HepG2 (cell line): ENCODE measurements around the gene ATP6V0A1. TPM values are rescaled to one million over a fixed set of nuclear protein-coding genes. Genes with fewer than 3 reads are reported as not detected.

Source experiments
- ATAC-seq: fragments of 200-7000 bp; cut with Tn5 transposase; 3 replicates; pipeline ENCODE4 v1.9.1; 2020; ENCODE audit warnings: mild to moderate bottlenecking, moderate library complexity
- BruUV-seq: library from RNA; stranded (reverse); fragments of 400-500 nt; replicated peaks from 2 replicates; lab custom pipeline; 2021; lab: Mats Ljungman, UMichigan
- CTCF ChIA-PET: fragments of 300-600 bp; formaldehyde crosslinking; extraction: SDS; loops from one replicate; lab custom pipeline; 2021; ENCODE audit warnings: low total read pairs, inconsistent platforms, low intra/inter-chr PET ratio; lab: Yijun Ruan, JAX
- POLR2A ChIA-PET: fragments of 350-600 bp; sonication (Branson Sonifier 250); formaldehyde crosslinking; loops from one replicate; lab custom pipeline; 2020; ENCODE audit warnings: antibody characterized with exemption, inconsistent platforms; lab: Yijun Ruan, JAX
- DNase-seq: peaks from one replicate; pipeline ENCODE4 v3.0.0-alpha.2; 2015; ENCODE audit warnings: low spot score
- FAIRE-seq: peaks from 3 replicates; lab custom pipeline; 2011; peaks lifted over from hg19 to GRCh38; lab: Jason Lieb, UNC
- H2AFZ ChIP-seq: one replicate; pipeline ENCODE4 v1.6.1; 2011; ENCODE audit warnings: low read length, inconsistent platforms
- H3K27ac ChIP-seq: fragments of 300-600 bp; 3 replicates; pipeline ENCODE4 v1.8.0; 2011; ENCODE audit warnings: mixed run types, mild to moderate bottlenecking, mixed read lengths, low read length, inconsistent platforms; ENCODE audit not compliant: insufficient read depth; ENCODE audit errors: extremely low read length
- H3K27me3 ChIP-seq, 2 experiments: fragments of 200-600 bp in 1 of 2; 2 replicates in 1 of 2; 3 replicates in 1 of 2; pipeline versions ENCODE4 v1.6.0 to v1.8.0; 2011; ENCODE audit warnings: low read length in 2 of 2, mild to moderate bottlenecking in 2 of 2, moderate library complexity in 2 of 2, inconsistent platforms in 1 of 2; ENCODE audit not compliant: insufficient read depth in 2 of 2, control insufficient read depth in 1 of 2
- H3K36me3 ChIP-seq, 2 experiments: fragments of 200-600 bp in 1 of 2; replicated peaks in 1 of 2; 2 replicates in 1 of 2; 3 replicates in 1 of 2; pipeline versions ENCODE4 v1.5.1 to v1.8.0; 2011; ENCODE audit warnings: low read length in 2 of 2, inconsistent platforms in 1 of 2; ENCODE audit not compliant: insufficient read depth in 2 of 2, control insufficient read depth in 1 of 2
- H3K4me1 ChIP-seq: 2 replicates; pipeline ENCODE4 v1.5.1; 2012; ENCODE audit warnings: low read length, inconsistent platforms; ENCODE audit not compliant: insufficient read depth
- H3K4me2 ChIP-seq: 2 replicates; pipeline ENCODE4 v1.6.0; 2011; ENCODE audit warnings: low read depth, low read length, inconsistent platforms
- H3K4me3 ChIP-seq, 3 experiments: fragments of 200-600 bp in 1 of 3; sonication (generic), shearing (Covaris generic) in 1 of 3; replicated peaks in 1 of 3; 2 replicates each; pipeline ENCODE4 v1.5.1; 2011 to 2016; ENCODE audit warnings: low read length in 3 of 3, inconsistent platforms in 2 of 3, low read depth in 2 of 3, mild to moderate bottlenecking in 2 of 3, control low read depth in 1 of 3, mixed read lengths in 1 of 3; ENCODE audit not compliant: insufficient read depth in 1 of 3
- H3K79me2 ChIP-seq: one replicate; pipeline ENCODE4 v1.6.1; 2011; ENCODE audit warnings: low read length, inconsistent platforms; ENCODE audit not compliant: insufficient read depth
- H3K9ac ChIP-seq: 2 replicates; pipeline ENCODE4 v1.6.0; 2011; ENCODE audit warnings: mild to moderate bottlenecking, low read depth, low read length, inconsistent platforms; ENCODE audit not compliant: insufficient read depth
- H3K9me3 ChIP-seq: 2 replicates; pipeline ENCODE4 v1.5.1; 2012; ENCODE audit warnings: mild to moderate bottlenecking, low read length
- H4K20me1 ChIP-seq: 2 replicates; pipeline ENCODE4 v1.6.0; 2011; ENCODE audit warnings: inconsistent platforms, mild to moderate bottlenecking, low read length, moderate library complexity; ENCODE audit not compliant: insufficient read depth
- ATF2 ChIP-seq: sonication (generic); formaldehyde crosslinking; IDR thresholded peaks from 2 replicates; pipeline ENCODE4 v1.4.0; 2020; ENCODE audit warnings: missing genetic modification reagents
- JARID2 ChIP-seq: sonication (generic); formaldehyde crosslinking; IDR thresholded peaks from 2 replicates; pipeline ENCODE4 v1.8.1; 2023; ENCODE audit warnings: missing genetic modification reagents, inconsistent platforms; ENCODE audit not compliant: insufficient replicate concordance
- MLX ChIP-seq: IDR thresholded peaks from 2 replicates; pipeline ENCODE4 v1.6.1; 2016
- POLR2AphosphoS2 ChIP-seq: IDR thresholded peaks from 2 replicates; pipeline ENCODE4 v1.6.1; 2011; ENCODE audit warnings: low read depth, low read length, improper control_type of control experiment
- SAFB2 ChIP-seq: sonication (generic); formaldehyde crosslinking; IDR thresholded peaks from 2 replicates; pipeline ENCODE4 v1.5.1; 2020; ENCODE audit warnings: missing genetic modification reagents, low read depth, mild to moderate bottlenecking, borderline replicate concordance
- TAF1 ChIP-seq: sonication (generic); formaldehyde crosslinking; IDR thresholded peaks from 2 replicates; pipeline ENCODE4 v1.4.0; 2020; ENCODE audit warnings: missing genetic modification reagents
- THAP9 ChIP-seq: sonication (generic); formaldehyde crosslinking; IDR thresholded peaks from 2 replicates; pipeline ENCODE4; 2020; ENCODE audit warnings: missing genetic modification reagents, mild to moderate bottlenecking, borderline replicate concordance
- ZHX2 ChIP-seq, 2 experiments: sonication (generic) in 1 of 2; formaldehyde crosslinking in 1 of 2; IDR thresholded peaks; 2 replicates each; pipeline versions ENCODE4 v1.6.1 to v1.9.0; 2014 to 2022; ENCODE audit warnings: antibody characterized with exemption in 1 of 2, borderline replicate concordance in 1 of 2, inconsistent platforms in 1 of 2, low read depth in 1 of 2, missing genetic modification reagents in 1 of 2
- ZNF430 ChIP-seq: sonication (generic); formaldehyde crosslinking; IDR thresholded peaks from 2 replicates; pipeline ENCODE4 v1.9.0; 2021; ENCODE audit warnings: mild to moderate bottlenecking, missing genetic modification reagents
- ZNF431 ChIP-seq: sonication (generic); formaldehyde crosslinking; IDR thresholded peaks from 2 replicates; pipeline ENCODE4 v1.9.0; 2022; ENCODE audit warnings: missing genetic modification reagents, low read depth, mild to moderate bottlenecking, borderline replicate concordance
- ZNF460 ChIP-seq: sonication (generic); formaldehyde crosslinking; IDR thresholded peaks from 2 replicates; pipeline ENCODE4 v1.5.1; 2020; ENCODE audit warnings: missing genetic modification reagents, mild to moderate bottlenecking, borderline replicate concordance
- ZNF547 ChIP-seq: sonication (generic); formaldehyde crosslinking; IDR thresholded peaks from 2 replicates; pipeline ENCODE4 v1.5.1; 2020; ENCODE audit warnings: mild to moderate bottlenecking, missing genetic modification reagents
- WGBS: methylation state at CpG from one replicate; pipeline ENCODE4 v1.1.6; 2017; ENCODE audit warnings: low lambda C conversion rate; 5-methylcytosine and 5-hydroxymethylcytosine counted together
- in situ Hi-C: cut with HindIII; loops from 2 replicates; pipeline ENCODE4 v1.10.0; 2017; ENCODE audit warnings: low pct_unique_long_range_greater_than_20kb; ENCODE audit not compliant: extremely low pct_ligation_motif_present
- intact Hi-C: fragments of 100-400 bp; cut with micrococcal nuclease; formaldehyde crosslinking; loops from one replicate; pipeline ENCODE4 v1.10.0; 2022; ENCODE audit not compliant: unreplicated experiment
- polyA plus RNA-seq, 8 experiments: library from polyadenylated mRNA; depleted of rRNA in 3 of 8; stranded (reverse) in 7 of 8; unstranded in 1 of 8; fragments of >200 nt; fragmentation: Illumina TruSeq in 4 of 8; extraction: Trizol in 4 of 8; gene quantifications; 2 replicates each; pipeline versions ENCODE4 v1.2.1 to v1.2.3, GENCODE V29; 2011 to 2016; ENCODE audit warnings: low read depth in 4 of 8, missing spikeins in 1 of 8, mixed read lengths in 1 of 8; ENCODE audit not compliant: insufficient read depth in 1 of 8
- total RNA-seq, 5 experiments: library from RNA; depleted of rRNA; stranded (reverse); fragments of >200 nt; fragmentation: Illumina TruSeq; extraction: Trizol; gene quantifications; 2 replicates each; pipeline ENCODE4 v1.2.3, GENCODE V29; 2016; ENCODE audit warnings: low read depth in 1 of 5

The ATP6V0A1 gene
- total and polyA plus RNA-seq, 2 of the 13 experiments (the other 11 are each of a cell fraction or from before 2014, with no cell fraction given): 27.9 to 54.1 TPM

- Histone ChIP-seq H3K9me3 (no peaks in the 10 kb centered on the region), H3K4me1 (no peaks in the 10 kb centered on the region), H2AFZ (no peak overlapping the region), H3K27ac (no peak overlapping the region), H3K4me2 (no peak overlapping the region), H3K9ac (no peak overlapping the region), H3K27me3 (no peaks in the 10 kb centered on the region), H3K36me3 (peaks cover 2 to 6% of the 10 kb centered on the region in 2 experiments; a peak in 2 of 5 replicates), H4K20me1 (no peaks in the 10 kb centered on the region), H3K4me3 (no peak overlapping the region), H3K79me2 (peaks cover 3% of the 10 kb centered on the region)
- in situ Hi-C loops (no loop called here), intact Hi-C loops (no loop called here)
- ChIA-PET CTCF (no interaction called here), POLR2A (interaction anchor here (2.6 kb wide), 1 partner anchor 11 kb away, joined by 11 read pairs; the partner anchor contains the start of gene CAVIN1)
- FAIRE-seq (no peak), ATAC-seq (no peak), DNase-seq (no peak)
- 93% methylated on average over 11 of the region's 11 CpGs for WGBS
- no TSS peak for BruUV-seq
- TF ChIP-seq TAF1 (CRISPR knock-in tag) (no peak), ZNF430 (CRISPR knock-in tag) (no peak), SAFB2 (CRISPR knock-in tag) (no peak), JARID2 (CRISPR knock-in tag) (no peak), ZNF431 (CRISPR knock-in tag) (no peak), ZHX2 (IDR thresholded peaks at IDR 0.05; ENCODE audit: low read depth) (no peak), ZHX2 (CRISPR knock-in tag; IDR thresholded peaks at IDR 0.05; ENCODE audit: borderline replicate concordance) (no peak), THAP9 (CRISPR knock-in tag) (no peak), ZNF547 (no peak), ATF2 (CRISPR knock-in tag) (no peak), POLR2AphosphoS2 (no peak), MLX (CRISPR knock-in tag) (no peak), ZNF460 (no peak)
Measured at GRCh38 chr17:42411905-42412679, 46.6 kb upstream of the ATP6V0A1 start.
